Measurements from ENCODE around the gene RTP2. TPM values are rescaled to one million over a fixed set of nuclear protein-coding genes. Genes with fewer than 3 reads are reported as not detected.

Gene RTP2
- total RNA-seq, 1 experiment from 2014 or later = not detected

- in situ Hi-C loops (cut with HindIII; ENCODE audit: low pct_unique_long_range_greater_than_20kb, low sequenced_read_pairs) = loop anchor here (25.0 kb wide), 1 partner anchor 552 kb away; no protein-coding TSS in a partner anchor
- TF ChIP-seq POLR2AphosphoS5 (IDR thresholded peaks at IDR 0.05; ENCODE audit: low read depth, low read length) (no peak), REST (IDR thresholded peaks at IDR 0.05; ENCODE audit: insufficient read depth in 1 of 2, low read depth in 2 of 2, low read length in 1 of 2) (no peak)
- no peaks in the 10 kb centered on the region for H3K27me3 ChIP-seq (ENCODE audit: control insufficient read depth, insufficient read depth, low read length)
- no peak overlapping the region for H3K27ac ChIP-seq (ENCODE audit: low read length)
- H3K4me1 ChIP-seq (ENCODE audit: control insufficient read depth, insufficient read depth, low read length) = peaks cover 29% of the 10 kb centered on the region
- DNase-seq (ENCODE audit: low read depth, low spot score) (no peak), ATAC-seq (no peak)
- no peaks in the 10 kb centered on the region for H3K9me3 ChIP-seq (ENCODE audit: control insufficient read depth, insufficient read depth, low read depth, low read length)
- no peak overlapping the region for H3K4me3 ChIP-seq (ENCODE audit: low read depth in 2 of 2, low read length in 2 of 2)
- CTCF ChIA-PET = no interaction called here
- 0 out of 2 replicates have a peak, but pooled peaks cover 3% of the 10 kb centered on the region for H3K36me3 ChIP-seq (ENCODE audit: control insufficient read depth, insufficient read depth, low read length)
- POLR2A ChIA-PET = no interaction called here
- intact Hi-C loops (cut with micrococcal nuclease; ENCODE audit: unreplicated experiment) = no loop called here
- BruUV-seq (replicated peaks) = no TSS peak
Observed at GRCh38 chr3:187735383-187735782, 33.0 kb upstream of the RTP2 start.

- CTCF ChIA-PET = no interaction called here
- DNase-seq (ENCODE audit: low read depth, low spot score) (no peak), ATAC-seq (no peak)
- intact Hi-C loops (cut with micrococcal nuclease; ENCODE audit: unreplicated experiment) = no loop called here
- H3K36me3 ChIP-seq (ENCODE audit: control insufficient read depth, insufficient read depth, low read length) = 0 out of 2 replicates have a peak, but pooled peaks cover 3% of the 10 kb centered on the region
- POLR2A ChIA-PET = interaction anchor here (0.6 kb wide), 2 partner anchors 1215 to 1955 kb away, joined by 3 read pairs; no protein-coding TSS in a partner anchor
- in situ Hi-C loops (cut with HindIII; ENCODE audit: low pct_unique_long_range_greater_than_20kb, low sequenced_read_pairs) = loop anchor here (25.0 kb wide), 1 partner anchor 552 kb away; no protein-coding TSS in a partner anchor
- no peak overlapping the region for H3K27ac ChIP-seq (ENCODE audit: low read length)
- H3K4me1 ChIP-seq (ENCODE audit: control insufficient read depth, insufficient read depth, low read length) = peaks cover 26% of the 10 kb centered on the region
- no peaks in the 10 kb centered on the region for H3K27me3 ChIP-seq (ENCODE audit: control insufficient read depth, insufficient read depth, low read length)
- no TSS peak for BruUV-seq (replicated peaks)
- no peak overlapping the region for H3K4me3 ChIP-seq (ENCODE audit: low read depth in 2 of 2, low read length in 2 of 2)
- H3K9me3 ChIP-seq (ENCODE audit: control insufficient read depth, insufficient read depth, low read depth, low read length) = no peaks in the 10 kb centered on the region
- TF ChIP-seq POLR2AphosphoS5 (IDR thresholded peaks at IDR 0.05; ENCODE audit: low read depth, low read length) (no peak), SIN3A (IDR thresholded peaks at IDR 0.05; ENCODE audit: borderline replicate concordance, insufficient read depth, low read depth, low read length) (no peak), CTCF (IDR thresholded peaks at IDR 0.05) (no peak), REST (IDR thresholded peaks at IDR 0.05; ENCODE audit: insufficient read depth in 1 of 2, low read depth in 2 of 2, low read length in 1 of 2) (no peak), TCF7L2 (IDR thresholded peaks at IDR 0.05; ENCODE audit: low read depth, low read length) (no peak)
Observed at GRCh38 chr3:187734841-187735240, 32.5 kb upstream of the RTP2 start.
